Bronchial epithelial cell (primary cell): Measurements from ENCODE around the gene CSMD2. TPM values are rescaled to one million over a fixed set of nuclear protein-coding genes. Genes with fewer than 3 reads are reported as not detected.

ENCODE experiments used
- DNase-seq: peaks from one replicate; pipeline ENCODE4 v3.0.0-alpha.2; 2010; ENCODE audit warnings: low read depth
- FAIRE-seq: peaks from 2 replicates; lab custom pipeline; 2011; peaks lifted over from hg19 to GRCh38; lab: Jason Lieb, UNC
- H3K27me3 ChIP-seq: 2 replicates; pipeline ENCODE4 v1.5.1; 2011; ENCODE audit warnings: low read length; ENCODE audit not compliant: control insufficient read depth, insufficient read depth
- H3K36me3 ChIP-seq: 2 replicates; pipeline ENCODE4 v1.5.1; 2011; ENCODE audit warnings: low read length; ENCODE audit not compliant: control insufficient read depth, insufficient read depth
- H3K4me3 ChIP-seq: 2 replicates; pipeline ENCODE4 v1.5.1; 2011; ENCODE audit warnings: mild to moderate bottlenecking, low read depth, low read length, control low read depth
- total RNA-seq: library from RNA; depleted of rRNA; stranded (reverse); fragments of >200 nt; gene quantifications from 2 replicates; pipeline ENCODE4 v1.2.1, GENCODE V29; 2014
- TF ChIP-seq, protein P1 (sequence below): IDR thresholded peaks from 2 replicates; pipeline ENCODE4 v1.5.1; 2011; ENCODE audit warnings: mild to moderate bottlenecking, moderate library complexity, low read length, control low read depth, inconsistent platforms; ENCODE audit not compliant: insufficient read depth, severe bottlenecking

Gene CSMD2
- total RNA-seq, 1 donor from 2014 or later, result not detected

DNA sequence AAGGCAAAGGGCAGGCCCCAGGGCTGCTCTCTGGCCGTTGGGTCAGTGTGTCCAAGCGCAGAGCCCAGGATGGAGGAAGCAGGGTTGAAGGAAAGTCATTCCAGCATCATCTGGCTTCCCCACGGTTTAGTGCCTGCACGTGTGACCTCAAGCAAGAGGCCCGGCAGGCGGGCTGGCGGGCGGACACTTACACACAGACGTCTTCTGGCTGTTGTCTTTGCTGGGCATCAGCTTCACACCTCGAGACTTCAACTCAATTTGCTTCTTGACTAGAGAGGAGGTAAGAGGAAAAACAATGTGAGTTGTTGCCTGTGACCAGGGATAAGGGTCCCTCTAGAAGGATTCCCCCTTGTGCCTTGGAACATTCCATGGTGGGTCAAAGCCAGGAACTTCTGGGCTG, 339.5 kb downstream of the CSMD2 start:
- H3K27me3 ChIP-seq, result no peaks in the 10 kb centered on the region
- TF ChIP-seq, protein P1, sequence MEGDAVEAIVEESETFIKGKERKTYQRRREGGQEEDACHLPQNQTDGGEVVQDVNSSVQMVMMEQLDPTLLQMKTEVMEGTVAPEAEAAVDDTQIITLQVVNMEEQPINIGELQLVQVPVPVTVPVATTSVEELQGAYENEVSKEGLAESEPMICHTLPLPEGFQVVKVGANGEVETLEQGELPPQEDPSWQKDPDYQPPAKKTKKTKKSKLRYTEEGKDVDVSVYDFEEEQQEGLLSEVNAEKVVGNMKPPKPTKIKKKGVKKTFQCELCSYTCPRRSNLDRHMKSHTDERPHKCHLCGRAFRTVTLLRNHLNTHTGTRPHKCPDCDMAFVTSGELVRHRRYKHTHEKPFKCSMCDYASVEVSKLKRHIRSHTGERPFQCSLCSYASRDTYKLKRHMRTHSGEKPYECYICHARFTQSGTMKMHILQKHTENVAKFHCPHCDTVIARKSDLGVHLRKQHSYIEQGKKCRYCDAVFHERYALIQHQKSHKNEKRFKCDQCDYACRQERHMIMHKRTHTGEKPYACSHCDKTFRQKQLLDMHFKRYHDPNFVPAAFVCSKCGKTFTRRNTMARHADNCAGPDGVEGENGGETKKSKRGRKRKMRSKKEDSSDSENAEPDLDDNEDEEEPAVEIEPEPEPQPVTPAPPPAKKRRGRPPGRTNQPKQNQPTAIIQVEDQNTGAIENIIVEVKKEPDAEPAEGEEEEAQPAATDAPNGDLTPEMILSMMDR, result no peak
- no peak overlapping the region for H3K4me3 ChIP-seq
- FAIRE-seq (no peak), DNase-seq (no peak)
- H3K36me3 ChIP-seq, result no peaks in the 10 kb centered on the region

DNA sequence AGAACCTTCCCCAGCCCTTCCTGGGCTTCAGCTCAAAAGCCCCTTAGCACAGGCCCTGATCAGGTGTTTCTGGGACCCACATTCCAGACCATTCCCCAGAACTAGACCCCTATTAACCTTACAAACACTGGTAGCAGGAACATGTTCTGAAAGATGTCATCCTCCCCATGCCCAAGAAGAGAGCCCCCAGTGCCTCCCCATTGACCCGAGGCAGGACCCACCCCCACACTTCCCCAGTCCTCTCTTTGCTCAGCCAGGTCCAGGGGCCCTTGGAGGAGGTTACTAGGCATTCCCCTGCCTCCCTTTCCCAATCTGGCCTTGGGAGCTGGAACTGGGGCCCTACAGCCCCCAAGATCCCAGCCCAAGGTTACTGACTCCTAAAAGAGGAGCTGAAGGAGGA, 340.1 kb downstream of the CSMD2 start:
- no peak overlapping the region for H3K4me3 ChIP-seq
- H3K27me3 ChIP-seq, result no peaks in the 10 kb centered on the region
- TF ChIP-seq, protein P1, result no peak
- FAIRE-seq (no peak), DNase-seq (no peak)
- no peaks in the 10 kb centered on the region for H3K36me3 ChIP-seq

DNA sequence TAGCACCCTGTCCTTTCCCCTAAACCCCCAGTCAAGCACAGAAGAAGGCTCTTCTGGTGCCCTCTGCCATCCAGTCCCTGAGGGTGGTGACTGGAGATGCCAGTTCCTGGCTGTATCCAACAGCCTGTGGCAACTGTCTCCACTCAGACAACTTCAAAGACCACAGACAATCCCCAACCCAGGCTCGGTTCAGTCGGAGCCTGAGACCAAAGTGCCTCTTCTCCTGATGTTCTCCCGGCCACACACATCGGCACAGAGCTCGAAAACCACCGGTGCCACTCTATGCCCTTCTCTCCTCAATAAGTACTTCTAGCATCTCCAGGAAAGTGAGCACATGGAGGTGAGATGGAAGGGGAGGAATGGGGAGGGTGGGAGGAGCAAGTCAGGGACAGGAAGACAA, 340.7 kb downstream of the CSMD2 start:
- TF ChIP-seq, protein P1, result no peak
- no peaks in the 10 kb centered on the region for H3K36me3 ChIP-seq
- no peaks in the 10 kb centered on the region for H3K27me3 ChIP-seq
- FAIRE-seq (no peak), DNase-seq (no peak)
- no peak overlapping the region for H3K4me3 ChIP-seq

GRCh38 chr1:33823830-33824229, 341.2 kb downstream of the CSMD2 start:
- Histone ChIP-seq H3K27me3 (no peaks in the 10 kb centered on the region), H3K36me3 (no peaks in the 10 kb centered on the region), H3K4me3 (no peak overlapping the region)
- TF ChIP-seq, protein P1, result no peak
- no peak for DNase-seq
- FAIRE-seq, result no peak

- no peak for DNase-seq
- H3K36me3 ChIP-seq, result no peaks in the 10 kb centered on the region
- no peaks in the 10 kb centered on the region for H3K27me3 ChIP-seq
- TF ChIP-seq, protein P1, result no peak
- no peak overlapping the region for H3K4me3 ChIP-seq
- no peak for FAIRE-seq
Measured at GRCh38 chr1:33823401-33823800, 341.6 kb downstream of the CSMD2 start.

DNA sequence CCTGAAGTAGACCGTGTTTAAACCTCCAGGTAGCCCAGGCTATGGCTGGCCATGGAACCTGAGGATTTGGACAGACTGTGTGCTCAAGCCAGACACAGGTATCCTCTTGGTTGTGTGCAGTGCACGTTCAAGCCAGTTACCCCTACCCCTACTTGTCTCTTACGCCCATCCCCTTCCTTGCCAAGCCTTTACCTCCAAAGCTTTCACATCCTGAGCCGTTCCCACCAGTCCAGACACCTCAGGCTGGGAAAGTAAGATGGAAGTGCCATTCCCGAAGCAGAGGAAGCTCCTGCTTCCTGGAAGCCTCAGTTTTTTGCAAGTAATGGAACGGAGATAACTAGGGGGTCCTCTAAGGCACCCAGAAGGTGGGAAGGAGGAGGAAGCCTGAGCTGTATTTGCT, 342.6 kb downstream of the CSMD2 start:
- Histone ChIP-seq H3K27me3 (no peaks in the 10 kb centered on the region), H3K4me3 (no peak overlapping the region), H3K36me3 (no peaks in the 10 kb centered on the region)
- TF ChIP-seq, protein P1, result no peak
- DNase-seq (no peak), FAIRE-seq (no peak)
